GM10248 (cell line): ENCODE measurements around the gene ADGRF1.
"Not testable (repeated sequence)": the region's sequence is repeated elsewhere in the genome, so short reads cannot be mapped to it uniquely, and the experiment has no call there.

Experiments
- CTCF ChIA-PET: fragments of 300-600 bp; sonication (Branson Sonifier 250); formaldehyde crosslinking; extraction: SDS; loops from one replicate; lab custom pipeline; 2021; ENCODE audit warnings: antibody characterized with exemption; lab: Yijun Ruan, JAX
- POLR2A ChIA-PET: fragments of 350-650 bp; sonication (Branson Sonifier 250); formaldehyde crosslinking; extraction: SDS; loops from one replicate; lab custom pipeline; 2020; ENCODE audit warnings: antibody characterized with exemption; lab: Yijun Ruan, JAX
- DNase-seq: peaks from one replicate; pipeline ENCODE4 v3.0.0; 2012; ENCODE audit errors: extremely low spot score
- CTCF ChIP-seq: IDR thresholded peaks from 2 replicates; pipeline ENCODE4 v1.5.1; 2012; ENCODE audit warnings: mild to moderate bottlenecking, low read depth; ENCODE audit errors: extremely low read depth, missing control alignments, control extremely low read depth

The ADGRF1 gene

GRCh38 chr6:47042275-47042791, at the start of gene ADGRF1:
Gene ADGRF1 (minus strand): TSS chr6:47042332. CDS start chr6:47029061, 13,271 bp downstream.
- CTCF ChIA-PET: interaction anchor here (1.7 kb wide), 1 partner anchor 193 kb away, joined by 4 read pairs; no protein-coding TSS in a partner anchor
- POLR2A ChIA-PET: no interaction called here
- DNase-seq: no peak
- TF ChIP-seq CTCF: no peak

DNA sequence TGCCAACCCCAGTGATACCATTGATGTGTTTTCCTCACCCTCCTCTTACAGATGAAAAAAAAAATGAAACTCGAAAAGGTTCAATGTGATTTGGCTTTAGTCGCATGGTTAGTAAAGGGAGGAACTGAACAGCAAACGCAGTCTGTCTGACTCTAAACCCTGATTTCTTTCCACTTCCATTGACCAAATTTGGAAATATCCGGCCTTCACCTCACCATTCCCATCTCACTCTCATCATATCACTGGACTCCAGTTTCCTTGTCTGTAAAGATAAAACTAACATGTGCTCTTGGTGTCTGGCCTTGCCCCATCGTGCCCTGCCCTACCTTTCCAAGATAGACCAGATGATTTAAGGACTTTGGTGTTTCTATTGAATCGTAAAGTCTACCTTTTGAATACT, 48.7 kb upstream of the ADGRF1 start:
- ChIA-PET POLR2A (no interaction called here), CTCF (interaction anchor here (1.2 to 2.1 kb wide), 2 partner anchors 8 to 15 kb away, joined by 3 to 6 read pairs; no protein-coding TSS in a partner anchor)
- TF ChIP-seq CTCF: no peak
- DNase-seq: no peak

GRCh38 chr6:47089473-47089872, 47.3 kb upstream of the ADGRF1 start:
- POLR2A ChIA-PET: not testable (repeated sequence)

DNA sequence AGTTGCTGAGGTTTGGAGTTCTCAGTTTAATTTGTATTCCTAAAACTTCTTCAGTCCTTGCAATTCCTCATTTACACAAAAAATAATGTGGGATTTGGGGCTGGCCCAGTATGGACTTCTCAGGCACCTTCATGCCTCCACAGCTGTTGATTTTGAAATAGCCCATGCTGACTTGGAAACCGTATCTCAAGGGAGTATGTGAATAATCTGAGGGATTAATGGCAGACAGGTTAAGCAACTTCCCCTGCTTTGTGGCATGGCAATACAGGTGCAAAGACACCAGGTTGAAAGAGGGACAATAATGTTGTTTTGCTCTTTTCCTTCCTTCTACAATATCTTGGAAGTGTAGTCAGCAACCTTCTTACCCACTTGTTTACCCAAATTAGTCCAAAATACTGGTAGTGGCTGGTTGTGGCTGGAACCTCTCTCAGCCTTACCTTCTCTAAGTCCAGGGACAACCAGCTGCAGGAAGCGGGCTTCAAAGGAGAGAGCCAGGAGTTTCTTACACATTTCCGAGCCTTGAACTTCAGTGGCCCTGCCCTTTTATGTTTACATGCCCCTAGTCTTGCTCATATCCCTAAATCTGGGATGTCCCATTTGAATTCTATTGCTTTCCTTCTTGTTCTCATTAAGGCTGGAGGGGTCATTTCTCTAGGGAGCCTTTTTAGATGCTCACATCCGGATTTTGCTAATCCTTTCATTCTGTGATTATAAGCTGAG, 44.1 kb upstream of the ADGRF1 start:
- TF ChIP-seq CTCF: no peak
- POLR2A ChIA-PET: no interaction called here
- CTCF ChIA-PET: interaction anchor here (0.6 to 3.9 kb wide), 3 partner anchors 10 to 11 kb away, joined by 3 to 18 read pairs (median 4); no protein-coding TSS in a partner anchor

More at GRCh38 chr6:47089473-47089872, 47.3 kb upstream of the ADGRF1 start:
- not testable (repeated sequence) for DNase-seq
- CTCF ChIA-PET: interaction anchor here (2.1 kb wide), 1 partner anchor 14 kb away, joined by 6 read pairs; no protein-coding TSS in a partner anchor

GRCh38 chr6:47084610-47085009, 42.5 kb upstream of the ADGRF1 start:
- ChIA-PET CTCF (interaction anchor here (1.7 to 3.9 kb wide), 2 partner anchors 12 to 24 kb away, joined by 4 to 18 read pairs; no protein-coding TSS in a partner anchor), POLR2A (no interaction called here)
- no peak for DNase-seq
- no peak for TF ChIP-seq CTCF

More for the DNA sequence above, 44.1 kb upstream of the ADGRF1 start:
- DNase-seq: no peak

- ChIA-PET CTCF (interaction anchor here (1.1 to 3.9 kb wide), 4 partner anchors 10 to 23 kb away, joined by 3 to 18 read pairs (median 4); no protein-coding TSS in a partner anchor), POLR2A (no interaction called here)
- no peak for TF ChIP-seq CTCF
- DNase-seq: no peak
Observed at GRCh38 chr6:47083586-47084047, 41.5 kb upstream of the ADGRF1 start.
